ENCODE results near the gene SOX5.
"Not testable (repeated sequence)": the region's sequence is repeated elsewhere in the genome, so short reads cannot be mapped to it uniquely, and the experiment has no call there.

SOX5 gene

GRCh38 chr12:23827353-23827752 lies 122.1 kb downstream of the SOX5 start:
- no peak overlapping the region for H3K4me3 ChIP-seq (ENCODE audit: low read depth, low read length)
- no peak for TF ChIP-seq CTCF (IDR thresholded peaks at IDR 0.05; ENCODE audit: low read depth, low read length, missing control alignments)
- no peak for DNase-seq (ENCODE audit: low read depth)

DNA sequence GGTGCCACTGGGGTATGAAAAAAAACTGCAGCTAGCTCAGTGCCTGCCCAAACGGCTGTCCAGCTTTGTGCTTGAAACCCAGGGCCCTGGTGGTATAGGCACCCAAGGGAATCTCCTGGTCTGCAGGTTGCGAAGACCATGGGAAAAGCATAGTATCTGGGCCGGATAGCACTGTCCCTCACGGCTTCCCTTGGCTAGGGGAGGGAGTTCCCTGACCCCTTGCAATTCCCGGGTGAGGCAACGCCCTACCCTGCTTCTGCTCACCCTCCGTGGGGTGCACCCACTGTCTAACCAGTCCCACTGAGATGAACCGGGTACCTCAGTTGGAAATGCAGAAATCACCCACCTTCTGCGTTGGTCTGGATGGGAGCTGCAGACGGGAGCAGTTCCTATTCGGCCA lies 124.3 kb downstream of the SOX5 start:
- H3K4me3 ChIP-seq (ENCODE audit: low read depth, low read length); DNase-seq (ENCODE audit: low read depth): not testable (repeated sequence)

DNA sequence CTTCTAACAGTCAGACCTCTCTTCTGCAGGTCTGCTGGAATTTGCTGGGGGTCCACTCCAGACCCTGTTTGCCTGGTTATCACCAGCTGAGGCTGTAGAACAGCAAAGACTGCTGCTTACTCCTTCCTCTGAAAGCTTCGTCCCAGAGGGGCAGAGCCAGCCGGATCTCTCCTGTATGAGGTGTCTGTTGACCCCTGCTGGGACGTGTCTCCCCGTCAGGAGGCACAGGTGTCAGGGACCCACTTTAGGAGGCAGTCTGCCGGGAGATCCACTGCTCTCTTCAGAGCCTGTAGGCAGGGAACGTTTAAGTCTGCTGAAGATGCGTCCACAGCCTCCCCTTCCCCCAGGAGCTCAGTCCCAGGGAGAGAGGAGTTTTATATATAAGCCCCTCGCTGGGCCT lies 125.1 kb downstream of the SOX5 start:
- H3K4me3 ChIP-seq (ENCODE audit: low read depth, low read length) = no peak overlapping the region
- no peak for TF ChIP-seq CTCF (IDR thresholded peaks at IDR 0.05; ENCODE audit: low read depth, low read length, missing control alignments)
- DNase-seq (ENCODE audit: low read depth) = no peak

GRCh38 chr12:23822883-23823282 lies 126.6 kb downstream of the SOX5 start:
- not testable (repeated sequence) for H3K4me3 ChIP-seq (ENCODE audit: low read depth, low read length); DNase-seq (ENCODE audit: low read depth)

- no peak overlapping the region for H3K4me3 ChIP-seq (ENCODE audit: low read depth, low read length)
- DNase-seq (ENCODE audit: low read depth) = no peak
- TF ChIP-seq CTCF (IDR thresholded peaks at IDR 0.05; ENCODE audit: low read depth, low read length, missing control alignments) = no peak
These were observed 132.1 kb downstream of the SOX5 start for GRCh38 chr12:23817345-23817744.

- TF ChIP-seq CTCF (IDR thresholded peaks at IDR 0.05; ENCODE audit: low read depth, low read length, missing control alignments) = no peak
- no peak overlapping the region for H3K4me3 ChIP-seq (ENCODE audit: low read depth, low read length)
- no peak for DNase-seq (ENCODE audit: low read depth)
These were observed 133.0 kb downstream of the SOX5 start for GRCh38 chr12:23816394-23816851.

DNA sequence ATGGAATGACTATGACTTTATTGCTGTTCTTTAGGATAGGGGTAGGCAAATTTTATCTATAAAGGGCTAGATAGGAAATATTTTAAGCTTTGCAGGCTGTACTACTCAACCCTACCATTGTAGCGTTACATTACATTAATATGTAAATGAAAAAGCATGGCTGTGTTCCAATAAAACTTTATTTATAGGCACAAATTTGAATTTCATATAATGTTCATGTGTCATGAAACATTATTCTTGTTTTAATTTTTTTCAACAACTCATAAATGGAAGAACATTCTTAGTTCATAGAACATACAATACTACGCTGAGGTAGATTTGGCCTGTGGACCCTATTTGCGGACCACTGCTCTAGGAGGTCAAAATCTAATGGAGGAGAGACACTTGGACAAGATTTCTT lies 133.7 kb downstream of the SOX5 start:
- no peak for TF ChIP-seq CTCF (IDR thresholded peaks at IDR 0.05; ENCODE audit: low read depth, low read length, missing control alignments)
- no peak overlapping the region for H3K4me3 ChIP-seq (ENCODE audit: low read depth, low read length)
- DNase-seq (ENCODE audit: low read depth) = no peak

DNA sequence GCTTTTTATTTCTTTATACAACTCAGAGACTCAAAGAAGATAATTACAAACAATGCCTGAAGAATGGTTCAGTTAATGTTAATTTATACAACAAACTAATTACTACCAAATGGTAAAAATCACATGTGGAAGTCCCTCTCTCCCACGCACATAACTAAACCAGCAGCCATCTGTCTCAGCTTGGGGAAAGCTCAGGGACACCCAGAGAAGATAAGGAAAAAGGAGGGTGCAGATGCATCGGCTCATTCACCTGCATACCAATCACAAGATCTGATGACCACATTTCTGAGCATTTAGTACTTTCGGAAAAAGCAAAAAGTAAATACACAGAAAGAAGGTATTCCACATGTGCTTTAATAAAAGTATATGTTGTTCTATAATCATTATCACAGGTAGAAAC lies 136.3 kb downstream of the SOX5 start:
- DNase-seq (ENCODE audit: low read depth) = no peak
- H3K4me3 ChIP-seq (ENCODE audit: low read depth, low read length) = no peak overlapping the region
- TF ChIP-seq CTCF (IDR thresholded peaks at IDR 0.05; ENCODE audit: low read depth, low read length, missing control alignments) = no peak

Data from GM12864 (cell line).